IPS-NIHi7 (cell line): ENCODE data around the gene ADNP2.

ENCODE experiments used
- DNase-seq: peaks from one replicate; pipeline ENCODE4 v3.0.0; 2012; ENCODE audit warnings: mixed read lengths; ENCODE audit errors: extremely low spot score

The ADNP2 gene

GRCh38 chr18:80188643-80189530, 79.8 kb downstream of the ADNP2 start:
- DNase-seq = no peak

DNA sequence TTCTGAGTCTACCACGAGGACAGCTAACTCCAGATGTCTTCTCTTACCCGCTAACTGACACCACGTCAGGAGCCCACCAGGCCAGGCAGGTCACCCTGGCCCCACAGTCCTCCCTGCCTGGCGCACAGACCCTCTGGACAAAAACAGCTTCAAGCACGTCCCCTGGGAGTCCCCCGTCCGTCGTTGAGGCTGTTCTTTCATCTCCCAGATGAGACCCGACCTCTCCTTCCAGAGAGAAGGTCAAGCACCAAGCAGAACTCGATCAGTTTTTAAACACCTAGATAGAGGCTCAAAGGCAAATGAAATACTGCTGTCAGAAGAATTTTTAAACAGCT, 80.4 kb downstream of the ADNP2 start:
- no peak for DNase-seq
